Ovary (tissue), 3 donors: Measurements from ENCODE around the gene BACH2.

Experiments used
- CTCF ChIP-seq, 3 donors: fragments of 450-650 bp in 2 of 3; fragments of 200-600 bp in 1 of 3; IDR thresholded peaks; one replicate each; pipeline versions ENCODE4 v1.5.1 to v1.8.0; 2016 to 2022; ENCODE audit warnings: antibody characterized with exemption in 3 of 3, mild to moderate bottlenecking in 1 of 3
- POLR2A ChIP-seq: fragments of 450-650 bp; IDR thresholded peaks from one replicate; pipeline ENCODE4 v1.6.1; 2017; ENCODE audit warnings: antibody characterized with exemption, mild to moderate bottlenecking, moderate library complexity
- donor health status: DM: no; HTN: no; CAD: no.

- TF ChIP-seq POLR2A (no peak), CTCF (IDR thresholded peaks at IDR 0.05) (no peak)
Observed at GRCh38 chr6:89986650-89987074, 310.0 kb downstream of the BACH2 start.
